Common myeloid progenitor, CD34-positive (primary cell): Measurements from ENCODE around the gene CD160.

Source experiments
- CTCF ChIA-PET: fragments of 350-600 bp; sonication (Branson Sonifier 250); formaldehyde crosslinking; loops from one replicate; lab custom pipeline; 2021; ENCODE audit warnings: antibody characterized with exemption; lab: Charles Lee
- POLR2A ChIA-PET: fragments of 350-600 bp; sonication (Branson Sonifier 250); formaldehyde crosslinking; loops from one replicate; lab custom pipeline; 2021; ENCODE audit warnings: antibody characterized with exemption; lab: Charles Lee
- DNase-seq, 3 donors: peaks; one replicate each; pipeline versions ENCODE4 v3.0.0 to v3.0.0-alpha.2; 2013
- H3K27ac ChIP-seq, 2 experiments: 1 replicate in 1 of 2; 2 replicates in 1 of 2; pipeline ENCODE4 v1.7.0; 2013; ENCODE audit warnings: inconsistent platforms in 2 of 2, low read length in 2 of 2, mild to moderate bottlenecking in 2 of 2, low read depth in 1 of 2, moderate library complexity in 1 of 2; ENCODE audit not compliant: severe bottlenecking in 2 of 2, insufficient read depth in 1 of 2, poor library complexity in 1 of 2
- H3K27me3 ChIP-seq, 5 experiments: replicated peaks in 2 of 5; 1 replicate in 3 of 5; 2 replicates in 2 of 5; pipeline versions ENCODE4 v1.6.1 to v1.7.0; 2013; ENCODE audit warnings: low read length in 4 of 5, mild to moderate bottlenecking in 2 of 5, moderate library complexity in 2 of 5, inconsistent platforms in 1 of 5; ENCODE audit not compliant: insufficient read depth in 5 of 5, control insufficient read depth in 4 of 5
- H3K36me3 ChIP-seq, 4 experiments: 1 replicate in 2 of 4; 2 replicates in 2 of 4; pipeline versions ENCODE4 v1.6.1 to v1.7.0; 2013; ENCODE audit warnings: low read length in 3 of 4, control low read depth in 1 of 4, mild to moderate bottlenecking in 1 of 4; ENCODE audit not compliant: control insufficient read depth in 4 of 4, insufficient read depth in 4 of 4
- H3K4me1 ChIP-seq, 4 experiments: 1 replicate in 3 of 4; 2 replicates in 1 of 4; pipeline versions ENCODE4 v1.6.1 to v1.7.1; 2013; ENCODE audit warnings: low read length in 3 of 4, mild to moderate bottlenecking in 3 of 4, control low read depth in 1 of 4, inconsistent platforms in 1 of 4, moderate library complexity in 1 of 4; ENCODE audit not compliant: control insufficient read depth in 4 of 4, insufficient read depth in 4 of 4; ENCODE audit errors: control extremely low read depth in 1 of 4
- H3K4me3 ChIP-seq, 7 experiments: 1 replicate in 4 of 7; 2 replicates in 3 of 7; pipeline versions ENCODE4 v1.5.1 to v1.7.0; 2013; ENCODE audit warnings: mild to moderate bottlenecking in 7 of 7, low read length in 6 of 7, moderate library complexity in 6 of 7, inconsistent platforms in 2 of 7, low read depth in 2 of 7, control low read depth in 1 of 7; ENCODE audit not compliant: insufficient read depth in 4 of 7, control insufficient read depth in 1 of 7; ENCODE audit errors: extremely low read depth in 1 of 7
- H3K9me3 ChIP-seq, 5 experiments: 1 replicate in 4 of 5; 2 replicates in 1 of 5; pipeline versions ENCODE4 v1.6.1 to v1.7.1; 2013; ENCODE audit warnings: low read length in 4 of 5, mild to moderate bottlenecking in 2 of 5, inconsistent platforms in 1 of 5, low read depth in 1 of 5, moderate library complexity in 1 of 5; ENCODE audit not compliant: control insufficient read depth in 4 of 5, insufficient read depth in 2 of 5; ENCODE audit errors: control extremely low read depth in 1 of 5
- WGBS: methylation state at CpG from one replicate; pipeline ENCODE4 v1.1.5; 2013; ENCODE audit not compliant: insufficient coverage; 5-methylcytosine and 5-hydroxymethylcytosine counted together

The CD160 gene

DNA sequence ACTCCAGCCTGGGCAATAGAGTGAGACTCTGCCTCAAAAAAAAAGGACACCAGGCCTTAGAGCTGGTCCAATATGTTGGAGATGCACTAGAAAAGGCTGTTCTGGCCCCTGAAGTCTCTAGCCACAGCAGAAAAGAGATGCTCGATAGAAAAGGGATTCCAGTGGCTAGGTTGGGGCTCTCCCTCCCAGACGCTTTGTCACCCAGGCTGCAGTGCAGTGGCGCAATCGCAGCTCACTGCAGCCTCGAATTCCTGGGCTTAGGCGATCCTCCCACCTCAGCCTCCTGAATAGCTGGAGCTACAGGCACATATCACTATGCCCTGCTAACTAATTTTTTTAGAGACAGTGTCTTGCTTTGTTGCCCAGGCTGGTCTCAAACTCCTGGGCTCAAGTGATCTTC lies 30.4 kb upstream of the CD160 start:
- Histone ChIP-seq H3K4me3 (no peak overlapping the region), H3K9me3 (no peaks in the 10 kb centered on the region), H3K27ac (no peak overlapping the region), H3K4me1 (peaks cover 0 to 16% (median 14%) of the 10 kb centered on the region in 4 experiments), H3K27me3 (no peaks in the 10 kb centered on the region), H3K36me3 (no peaks in the 10 kb centered on the region)
- CTCF ChIA-PET, result no interaction called here
- DNase-seq, result no peak
- POLR2A ChIA-PET, result no interaction called here
- WGBS, result 92% methylated on average over 6 of the region's 6 CpGs

DNA sequence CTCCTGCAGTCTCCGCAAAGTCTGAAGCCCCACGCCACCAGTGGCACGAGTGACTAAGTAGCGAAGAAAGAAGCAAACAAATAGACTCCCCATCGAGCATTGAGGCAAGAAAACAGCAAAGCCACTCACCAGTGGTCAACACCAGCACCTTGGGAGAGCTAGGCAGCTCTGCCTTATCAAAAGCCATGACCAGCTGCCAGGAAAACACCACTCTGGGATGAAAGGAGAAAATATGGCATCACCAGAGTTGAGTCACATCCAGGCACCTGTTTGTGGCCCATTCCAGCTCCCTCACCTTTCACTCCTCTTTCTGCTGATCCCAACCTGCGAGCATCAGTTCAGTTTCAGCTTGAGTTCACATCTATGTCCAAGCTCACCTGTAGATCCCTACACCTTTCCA lies 29.4 kb upstream of the CD160 start:
- H3K27me3 ChIP-seq, result no peaks in the 10 kb centered on the region
- H3K4me1 ChIP-seq, result peaks cover 0 to 16% (median 14%) of the 10 kb centered on the region in 4 experiments
- H3K27ac ChIP-seq, result peak overlapping the region in 1 of 2 experiments; percentile 22
- H3K9me3 ChIP-seq, result no peaks in the 10 kb centered on the region
- no peaks in the 10 kb centered on the region for H3K36me3 ChIP-seq
- ChIA-PET CTCF (no interaction called here), POLR2A (no interaction called here)
- DNase-seq, result no peak
- no peak overlapping the region for H3K4me3 ChIP-seq
- 100% methylated on average over 6 of the region's 6 CpGs for WGBS

DNA sequence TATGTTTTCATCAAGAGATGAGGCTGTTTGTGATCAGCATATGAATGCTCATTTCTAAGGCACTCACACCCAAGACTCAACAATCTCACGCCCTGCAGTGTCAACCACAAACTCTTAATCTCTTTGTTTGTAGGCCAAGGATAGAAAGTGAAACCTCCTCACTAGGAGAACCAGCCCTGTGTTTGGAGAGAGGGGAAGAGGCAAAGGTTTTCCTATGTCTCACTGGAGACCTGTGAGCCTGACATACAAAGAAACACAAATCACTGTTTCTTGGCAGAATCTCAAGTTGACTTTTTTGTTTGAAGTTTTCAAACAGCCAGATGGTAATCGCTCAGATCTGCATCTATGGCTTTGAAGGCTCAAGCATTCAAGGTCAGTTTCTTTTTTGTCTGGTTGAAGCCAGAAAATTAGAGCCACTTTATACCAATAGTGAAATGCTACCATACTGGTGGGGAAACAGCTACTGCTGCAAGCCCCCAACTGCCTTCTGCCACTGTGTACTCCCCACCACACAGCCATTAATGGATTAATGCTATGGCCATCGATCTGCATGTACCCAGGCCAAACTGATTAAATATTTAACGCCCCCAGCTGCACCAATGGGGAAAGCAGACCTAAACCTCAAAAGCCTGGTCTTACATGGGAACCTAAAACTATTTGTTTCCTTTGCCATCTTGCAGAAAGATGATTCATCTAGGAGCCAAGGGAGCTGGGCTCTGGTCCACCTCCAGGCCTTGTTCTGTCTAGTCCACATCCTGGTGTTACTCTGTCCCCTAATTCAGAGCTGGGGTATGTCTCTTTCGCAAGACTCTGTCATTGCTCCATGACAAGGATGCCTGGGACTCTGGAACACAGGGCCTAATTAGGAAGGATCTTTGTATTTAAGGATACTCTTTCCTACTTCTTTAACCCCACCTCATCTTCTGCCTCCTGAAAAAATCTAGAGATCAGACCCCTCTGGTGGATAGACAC lies 28.4 kb upstream of the CD160 start:
- Histone ChIP-seq H3K27me3 (no peaks in the 10 kb centered on the region), H3K27ac (no peak overlapping the region), H3K9me3 (no peaks in the 10 kb centered on the region), H3K36me3 (no peaks in the 10 kb centered on the region), H3K4me1 (peaks cover 0 to 16% (median 14%) of the 10 kb centered on the region in 4 experiments), H3K4me3 (no peak overlapping the region)
- DNase-seq, result peak; percentile 18 to 76 (median 66)
- POLR2A ChIA-PET, result interaction anchor here (0.6 kb wide), 1 partner anchor 253 kb away, joined by 7 read pairs; no protein-coding TSS in a partner anchor
- CTCF ChIA-PET, result no interaction called here
- WGBS, result 80% methylated on average over 3 of the region's 5 CpGs

DNA sequence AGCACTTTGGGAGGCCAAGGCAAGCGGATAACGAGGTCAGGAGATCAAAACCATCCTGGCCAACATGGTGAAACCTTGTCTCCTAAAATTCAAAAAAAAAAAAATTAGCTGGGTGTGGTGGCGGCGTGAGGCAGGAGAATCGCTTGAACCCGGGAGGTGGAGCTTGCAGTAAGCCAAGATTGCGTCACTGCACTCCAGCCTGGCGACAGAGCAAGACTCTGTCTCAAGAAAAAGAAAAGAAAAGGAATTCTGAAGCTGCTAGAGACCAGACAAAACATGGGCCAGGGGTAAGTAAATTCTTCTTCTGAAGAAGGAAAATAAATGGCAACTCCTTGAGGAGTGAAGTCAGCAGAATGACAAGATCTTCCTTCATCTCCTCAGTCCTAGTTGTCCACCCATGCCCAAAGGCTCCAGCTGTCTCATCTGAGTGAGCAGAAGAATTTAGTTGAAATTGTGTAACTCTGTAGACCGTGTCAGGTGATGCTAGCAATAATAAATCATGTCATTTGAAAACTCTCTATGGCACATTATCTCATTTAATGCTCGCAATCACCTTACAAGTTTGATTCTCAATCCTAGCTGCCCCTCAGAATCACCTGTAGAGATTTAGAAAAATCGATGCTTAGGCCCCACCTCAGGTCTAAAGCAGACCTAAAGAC lies 26.4 kb upstream of the CD160 start:
- Histone ChIP-seq H3K4me3 (no peak overlapping the region), H3K9me3 (no peaks in the 10 kb centered on the region), H3K36me3 (no peaks in the 10 kb centered on the region), H3K27ac (no peak overlapping the region), H3K27me3 (no peaks in the 10 kb centered on the region), H3K4me1 (peaks cover 0 to 25% (median 14%) of the 10 kb centered on the region in 4 experiments)
- no peak for DNase-seq
- ChIA-PET POLR2A (no interaction called here), CTCF (no interaction called here)
- WGBS, result 95% methylated on average over 10 of the region's 11 CpGs

DNA sequence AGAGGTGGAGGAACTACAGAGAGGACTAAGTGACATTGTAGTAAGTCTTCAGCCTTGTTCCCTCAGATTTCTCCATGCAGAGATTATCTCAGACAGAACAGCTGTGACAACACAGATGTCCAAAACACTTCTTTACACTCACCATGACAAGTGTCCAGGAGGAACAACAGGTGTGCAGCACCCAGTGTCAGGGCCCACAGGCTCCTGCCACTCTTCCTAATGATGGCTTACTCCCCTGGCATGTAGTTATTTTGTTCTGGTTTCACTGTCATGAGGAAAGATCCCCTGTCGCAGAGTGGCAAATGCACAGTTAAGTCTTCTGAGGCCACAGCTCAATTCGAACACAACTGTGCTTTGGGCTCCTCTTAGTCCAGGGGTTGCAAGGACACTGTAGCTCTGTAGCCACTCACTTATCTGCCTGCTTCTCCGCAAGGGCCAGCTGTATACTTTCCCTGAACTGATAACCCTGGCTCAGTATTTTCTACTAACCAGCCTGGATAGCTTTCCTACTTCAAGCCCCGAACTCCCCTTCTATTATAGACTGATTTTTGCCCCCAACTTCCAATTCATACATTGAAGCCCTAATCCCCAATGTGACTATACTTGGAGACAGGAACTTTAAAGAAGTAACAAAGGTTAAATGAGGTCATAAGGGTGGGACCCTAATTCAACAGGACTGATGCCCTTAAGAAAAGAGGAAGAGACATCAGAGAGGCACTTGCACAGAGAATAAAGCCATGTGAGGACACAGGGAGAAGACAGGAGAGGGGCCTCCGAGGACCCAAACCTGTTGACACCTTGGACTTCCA lies 23.3 kb upstream of the CD160 start:
- H3K27ac ChIP-seq, result no peak overlapping the region
- no peaks in the 10 kb centered on the region for H3K36me3 ChIP-seq
- DNase-seq, result peak in 1 of 3 donors; percentile 39
- H3K9me3 ChIP-seq, result no peaks in the 10 kb centered on the region
- POLR2A ChIA-PET, result no interaction called here
- H3K4me3 ChIP-seq, result no peak overlapping the region
- no peaks in the 10 kb centered on the region for H3K27me3 ChIP-seq
- peaks cover 0 to 10% (median 3%) of the 10 kb centered on the region in 4 experiments for H3K4me1 ChIP-seq
- WGBS, result 93% methylated on average over 3 of the region's 5 CpGs
- CTCF ChIA-PET, result interaction anchor here (1.1 kb wide), 1 partner anchor 21 kb away, joined by 3 read pairs; no protein-coding TSS in a partner anchor

DNA sequence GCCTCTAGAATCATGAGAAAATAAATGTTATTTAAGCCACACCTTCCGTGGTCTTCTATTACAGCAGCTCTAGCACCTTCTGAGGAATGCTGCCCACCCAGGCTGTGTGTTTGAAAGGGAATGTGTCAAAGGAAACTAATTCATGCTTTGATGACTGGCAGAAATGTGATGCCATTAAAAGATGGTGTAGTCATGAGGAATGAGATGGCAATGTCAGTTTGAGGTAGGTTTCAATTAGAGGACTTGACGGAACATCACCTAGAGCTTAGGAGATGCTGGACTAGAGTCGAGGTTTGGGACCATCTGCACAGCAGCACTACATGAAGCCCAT lies 22.7 kb upstream of the CD160 start:
- Histone ChIP-seq H3K27me3 (peaks cover 0 to 1% (median 0%) of the 10 kb centered on the region in 5 experiments), H3K27ac (no peak overlapping the region), H3K4me3 (no peak overlapping the region), H3K4me1 (peaks cover 0 to 8% (median 0%) of the 10 kb centered on the region in 4 experiments), H3K36me3 (no peaks in the 10 kb centered on the region), H3K9me3 (no peaks in the 10 kb centered on the region)
- DNase-seq, result no peak
- ChIA-PET POLR2A (no interaction called here), CTCF (no interaction called here)
- WGBS, result 89% methylated on average over 3 of the region's 3 CpGs
